Right cardiac atrium (tissue), 5 donors: ENCODE measurements around the gene AJAP1. TPM values are rescaled to one million over a fixed set of nuclear protein-coding genes. Genes with fewer than 3 reads are reported as not detected.

Source experiments
- ATAC-seq, 2 donors: fragments of 200-7000 bp; cut with Tn5 transposase; one replicate each; pipeline versions ENCODE4 v1.8.0 to v1.9.1; 2020; ENCODE audit warnings: moderate library complexity in 2 of 2, mild to moderate bottlenecking in 1 of 2
- DNase-seq, 3 donors: peaks; one replicate each; pipeline ENCODE4 v3.0.0-alpha.2; 2020
- H3K27ac ChIP-seq: one replicate; pipeline ENCODE4 v1.5.1; 2013; ENCODE audit warnings: mild to moderate bottlenecking, low read length, control low read depth, moderate library complexity
- H3K27me3 ChIP-seq: one replicate; pipeline ENCODE4 v1.6.1; 2013; ENCODE audit not compliant: control insufficient read depth, insufficient read depth
- H3K4me1 ChIP-seq: one replicate; pipeline ENCODE4 v1.6.1; 2013; ENCODE audit warnings: low read length; ENCODE audit not compliant: control insufficient read depth, insufficient read depth
- H3K4me3 ChIP-seq: one replicate; pipeline ENCODE4 v1.5.1; 2013; ENCODE audit warnings: low read length, control low read depth
- H3K9me3 ChIP-seq: one replicate; pipeline ENCODE4 v1.6.1; 2013; ENCODE audit warnings: low read length; ENCODE audit not compliant: control insufficient read depth
- WGBS: extraction: QIAGEN DNeasy Blood & Tissue Kit; methylation state at CpG from one replicate; pipeline ENCODE4 v1.1.7; 2013; 5-methylcytosine and 5-hydroxymethylcytosine counted together
- intact Hi-C, 4 donors: fragments of 100-400 bp; cut with DNase I; formaldehyde crosslinking; loops; one replicate each; pipeline versions ENCODE4 v1.11.0 to v1.14.0; 2022 to 2023
- long read RNA-seq, 4 donors: library from polyadenylated mRNA; unstranded; transcript quantifications; one replicate each; pipeline ENCODE4 v2.0.0, GENCODE V29; 2020 to 2021
- polyA plus RNA-seq: library from polyadenylated mRNA; stranded (reverse); fragments of 200-250 nt; gene quantifications from one replicate; pipeline ENCODE4 v1.2.3, GENCODE V29; 2013
- total RNA-seq, 4 donors: library from RNA; stranded (reverse); fragmentation: NEBNext Ultra II Directional; extraction: Animal tissue kit (Norgen Biotek cat#: 25700); gene quantifications; one replicate each; pipeline ENCODE4 v1.2.1, GENCODE V29; 2021
- donor health status: healthy with polysubstance abuse.
- donor health status: DM: no; HTN: yes; CAD: no.
- donor health status: DM: no; HTN: no; CAD: no.
- donor health status: DM: no; HTN: yes; CAD: no; lungs with severe emphysema.
- donor health status: DM: yes; HTN: yes; CAD: no.

Gene AJAP1
- total RNA-seq (under 1 TPM; 0.03 to 0.18 (median 0.10) TPM), polyA plus RNA-seq (0.02 TPM)
- long read RNA-seq, donor 1: 0 reads
- long read RNA-seq, donor 2, partial matches to known transcripts: 1 of 1 reads
- long read RNA-seq, donor 2, other reads (novel, unspliced or antisense): 0 of 1 reads
- long read RNA-seq, donor 3: 0 reads
- long read RNA-seq, donor 4: 0 reads

GRCh38 chr1:4653796-4654725 is at the start of gene AJAP1:
Gene AJAP1, plus strand, starts transcription at chr1:4654609. Its CDS starts 817 bp downstream, at chr1:4655426.
- 2% methylated on average over 109 of the region's 112 CpGs for WGBS
- intact Hi-C loops: loop anchor here in 2 of 4 donors (10.0 kb wide), 3 partner anchors 971 to 1321 kb away; no protein-coding TSS in a partner anchor
- Histone ChIP-seq H3K27ac (no peak within 1 kb of the TSS), H3K27me3 (no peaks in the 10 kb centered on the region), H3K4me1 (no peaks in the 10 kb centered on the region), H3K4me3 (peak within 1 kb of the TSS; percentile 52), H3K9me3 (no peaks in the 10 kb centered on the region)
- ATAC-seq (no peak), DNase-seq (no peak)

- 34% methylated on average over 6 of the region's 6 CpGs for WGBS
- ATAC-seq (no peak), DNase-seq (no peak)
- intact Hi-C loops: no loop called here
- no peaks in the 10 kb centered on the region for H3K4me1 ChIP-seq
- H3K27ac ChIP-seq: no peak overlapping the region
- no peaks in the 10 kb centered on the region for H3K9me3 ChIP-seq
- H3K4me3 ChIP-seq: no peak overlapping the region
- H3K27me3 ChIP-seq: no peaks in the 10 kb centered on the region
These were observed 49.3 kb upstream of the AJAP1 start for GRCh38 chr1:4605158-4605557.

- ATAC-seq (no peak), DNase-seq (no peak)
- no peak overlapping the region for H3K27ac ChIP-seq
- no peaks in the 10 kb centered on the region for H3K27me3 ChIP-seq
- intact Hi-C loops: no loop called here
- H3K9me3 ChIP-seq: no peaks in the 10 kb centered on the region
- WGBS: 78% methylated on average over 24 of the region's 24 CpGs
- no peak overlapping the region for H3K4me3 ChIP-seq
- H3K4me1 ChIP-seq: no peaks in the 10 kb centered on the region
These were observed 42.7 kb upstream of the AJAP1 start for GRCh38 chr1:4611563-4612341.

- intact Hi-C loops: no loop called here
- Histone ChIP-seq H3K9me3 (no peaks in the 10 kb centered on the region), H3K27ac (no peak overlapping the region), H3K27me3 (no peaks in the 10 kb centered on the region), H3K4me3 (no peak overlapping the region), H3K4me1 (no peaks in the 10 kb centered on the region)
- DNase-seq: no peak
- 60% methylated on average over 7 of the region's 7 CpGs for WGBS
- no peak for ATAC-seq
These were observed 41.4 kb upstream of the AJAP1 start for GRCh38 chr1:4612991-4613390.

GRCh38 chr1:4613606-4614370 is 40.6 kb upstream of the AJAP1 start:
- no peak for DNase-seq
- WGBS: 82% methylated on average over 26 of the region's 26 CpGs
- intact Hi-C loops: no loop called here

GRCh38 chr1:4614371-4615137 is 39.9 kb upstream of the AJAP1 start:
- WGBS: 69% methylated on average over 15 of the region's 15 CpGs
- H3K9me3 ChIP-seq: no peaks in the 10 kb centered on the region
- H3K27me3 ChIP-seq: no peaks in the 10 kb centered on the region
- H3K27ac ChIP-seq: no peak overlapping the region
- intact Hi-C loops: no loop called here
- H3K4me1 ChIP-seq: no peaks in the 10 kb centered on the region
- ATAC-seq (no peak), DNase-seq (no peak)
- no peak overlapping the region for H3K4me3 ChIP-seq

More at GRCh38 chr1:4613606-4614370, 40.6 kb upstream of the AJAP1 start:
- H3K9me3 ChIP-seq: no peaks in the 10 kb centered on the region
- no peaks in the 10 kb centered on the region for H3K4me1 ChIP-seq
- H3K27me3 ChIP-seq: no peaks in the 10 kb centered on the region
- no peak overlapping the region for H3K27ac ChIP-seq
- H3K4me3 ChIP-seq: no peak overlapping the region
- no peak for ATAC-seq

GRCh38 chr1:4615138-4615470 is 39.3 kb upstream of the AJAP1 start:
- 80% methylated on average over 15 of the region's 15 CpGs for WGBS
- no peak for ATAC-seq

GRCh38 chr1:4615501-4615900 is 38.9 kb upstream of the AJAP1 start:
- Histone ChIP-seq H3K9me3 (no peaks in the 10 kb centered on the region), H3K4me3 (no peak overlapping the region), H3K27me3 (no peaks in the 10 kb centered on the region), H3K27ac (no peak overlapping the region), H3K4me1 (no peaks in the 10 kb centered on the region)
- 84% methylated on average over 9 of the region's 9 CpGs for WGBS
- no peak for DNase-seq
- ATAC-seq: no peak
- intact Hi-C loops: no loop called here

More at GRCh38 chr1:4615138-4615470, 39.3 kb upstream of the AJAP1 start:
- no peak for DNase-seq
- Histone ChIP-seq H3K4me3 (no peak overlapping the region), H3K4me1 (no peaks in the 10 kb centered on the region), H3K27ac (no peak overlapping the region), H3K27me3 (no peaks in the 10 kb centered on the region), H3K9me3 (no peaks in the 10 kb centered on the region)
- intact Hi-C loops: no loop called here

- no peak for ATAC-seq
- WGBS: 87% methylated on average over 18 of the region's 18 CpGs
These were observed 37.5 kb upstream of the AJAP1 start for GRCh38 chr1:4616831-4617465.

More at GRCh38 chr1:4616831-4617465, 37.5 kb upstream of the AJAP1 start:
- no peak overlapping the region for H3K27ac ChIP-seq
- H3K27me3 ChIP-seq: no peaks in the 10 kb centered on the region
- intact Hi-C loops: no loop called here
- H3K4me3 ChIP-seq: no peak overlapping the region
- H3K4me1 ChIP-seq: no peaks in the 10 kb centered on the region
- peak in 1 of 3 donors; percentile 4 for DNase-seq
- no peaks in the 10 kb centered on the region for H3K9me3 ChIP-seq
